ENCODE measurements around the gene CRHR2. TPM values are rescaled to one million over a fixed set of nuclear protein-coding genes. Genes with fewer than 3 reads are reported as not detected.

The CRHR2 gene
- total and polyA plus RNA-seq, 2 of the 13 experiments (the other 11 are each of a cell fraction or from before 2014, with no cell fraction given), result not detected

DNA sequence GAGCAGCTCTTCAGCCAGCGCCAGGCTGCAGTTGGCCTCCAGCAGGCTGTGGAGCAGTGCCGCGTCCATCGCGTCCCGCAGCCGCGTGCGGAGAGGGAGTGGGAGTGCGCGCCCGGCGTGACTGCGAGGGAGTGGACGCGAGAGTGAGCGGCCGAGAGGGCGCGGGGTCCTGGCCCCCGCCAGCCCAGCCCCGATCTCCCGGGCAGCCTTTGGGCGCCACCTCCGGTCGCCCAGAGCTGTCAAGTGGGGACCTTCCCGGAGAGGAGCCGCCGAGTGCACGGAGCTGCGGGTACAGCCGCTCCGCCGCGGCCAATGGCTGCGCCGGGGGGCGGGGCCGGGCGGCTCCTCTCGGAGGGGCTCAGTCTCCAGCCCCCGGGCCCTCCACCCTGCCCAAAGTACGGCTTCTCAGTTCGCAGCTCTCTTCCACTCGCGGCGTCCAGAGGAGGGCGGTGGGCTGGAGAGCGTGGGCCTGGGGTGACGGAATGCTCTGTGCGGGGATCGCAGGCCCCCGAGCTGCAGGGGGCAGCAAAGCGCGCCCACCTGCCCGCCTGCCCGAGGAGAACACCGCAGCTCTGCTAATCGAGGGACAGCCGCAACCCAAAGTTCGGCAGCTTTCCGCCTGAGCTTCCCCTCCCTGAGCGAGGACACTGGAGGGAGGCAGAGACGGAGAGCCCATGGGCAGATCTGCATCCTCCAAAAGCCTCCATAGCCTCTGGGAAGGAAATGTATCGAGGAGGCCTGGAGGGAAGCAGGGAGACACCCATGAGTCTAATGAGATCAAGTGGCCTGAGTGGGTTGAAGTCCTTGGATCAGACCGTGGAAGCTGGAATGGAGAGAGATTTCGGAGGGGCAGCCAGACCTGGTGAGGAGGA, at the start of gene CRHR2 (continued):
- TF ChIP-seq ZNF777 (CRISPR knock-in tag; IDR thresholded peaks at IDR 0.05), result peak; percentile 26; the same call in 1 of the 2 replicates
- TF ChIP-seq JARID2 (CRISPR knock-in tag; IDR thresholded peaks at IDR 0.05; ENCODE audit: insufficient replicate concordance), result no peak
- 0 out of 2 replicates have a peak, but pooled peaks have one; percentile 22 for TF ChIP-seq ZNF547 (CRISPR knock-in tag; IDR thresholded peaks at IDR 0.05)
- TF ChIP-seq ZNF775 (CRISPR knock-in tag; IDR thresholded peaks at IDR 0.05; ENCODE audit: borderline replicate concordance), result no peak
- peak; percentile 33 for TF ChIP-seq HNRNPLL (IDR thresholded peaks at IDR 0.05; ENCODE audit: low read depth, low read length, poor library complexity, severe bottlenecking)
- TF ChIP-seq, protein P1, sequence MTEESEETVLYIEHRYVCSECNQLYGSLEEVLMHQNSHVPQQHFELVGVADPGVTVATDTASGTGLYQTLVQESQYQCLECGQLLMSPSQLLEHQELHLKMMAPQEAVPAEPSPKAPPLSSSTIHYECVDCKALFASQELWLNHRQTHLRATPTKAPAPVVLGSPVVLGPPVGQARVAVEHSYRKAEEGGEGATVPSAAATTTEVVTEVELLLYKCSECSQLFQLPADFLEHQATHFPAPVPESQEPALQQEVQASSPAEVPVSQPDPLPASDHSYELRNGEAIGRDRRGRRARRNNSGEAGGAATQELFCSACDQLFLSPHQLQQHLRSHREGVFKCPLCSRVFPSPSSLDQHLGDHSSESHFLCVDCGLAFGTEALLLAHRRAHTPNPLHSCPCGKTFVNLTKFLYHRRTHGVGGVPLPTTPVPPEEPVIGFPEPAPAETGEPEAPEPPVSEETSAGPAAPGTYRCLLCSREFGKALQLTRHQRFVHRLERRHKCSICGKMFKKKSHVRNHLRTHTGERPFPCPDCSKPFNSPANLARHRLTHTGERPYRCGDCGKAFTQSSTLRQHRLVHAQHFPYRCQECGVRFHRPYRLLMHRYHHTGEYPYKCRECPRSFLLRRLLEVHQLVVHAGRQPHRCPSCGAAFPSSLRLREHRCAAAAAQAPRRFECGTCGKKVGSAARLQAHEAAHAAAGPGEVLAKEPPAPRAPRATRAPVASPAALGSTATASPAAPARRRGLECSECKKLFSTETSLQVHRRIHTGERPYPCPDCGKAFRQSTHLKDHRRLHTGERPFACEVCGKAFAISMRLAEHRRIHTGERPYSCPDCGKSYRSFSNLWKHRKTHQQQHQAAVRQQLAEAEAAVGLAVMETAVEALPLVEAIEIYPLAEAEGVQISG (CRISPR knock-in tag; IDR thresholded peaks at IDR 0.05), result peak; percentile 50
- no peak for TF ChIP-seq SP5 (CRISPR knock-in tag; IDR thresholded peaks at IDR 0.05; ENCODE audit: borderline replicate concordance, low read depth)
- TF ChIP-seq KDM5B (CRISPR knock-in tag; IDR thresholded peaks at IDR 0.05; ENCODE audit: borderline replicate concordance), result peak; percentile 63; the same call in 1 of the 2 replicates
- TF ChIP-seq, protein P2, sequence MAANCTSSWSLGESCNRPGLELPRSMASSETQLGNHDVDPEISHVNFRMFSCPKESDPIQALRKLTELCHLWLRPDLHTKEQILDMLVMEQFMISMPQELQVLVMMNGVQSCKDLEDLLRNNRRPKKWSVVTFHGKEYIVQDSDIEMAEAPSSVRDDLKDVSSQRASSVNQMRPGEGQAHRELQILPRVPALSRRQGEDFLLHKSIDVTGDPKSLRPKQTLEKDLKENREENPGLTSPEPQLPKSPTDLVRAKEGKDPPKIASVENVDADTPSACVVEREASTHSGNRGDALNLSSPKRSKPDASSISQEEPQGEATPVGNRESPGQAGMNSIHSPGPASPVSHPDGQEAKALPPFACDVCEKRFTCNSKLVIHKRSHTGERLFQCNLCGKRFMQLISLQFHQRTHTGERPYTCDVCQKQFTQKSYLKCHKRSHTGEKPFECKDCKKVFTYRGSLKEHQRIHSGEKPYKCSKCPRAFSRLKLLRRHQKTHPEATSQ (CRISPR knock-in tag; IDR thresholded peaks at IDR 0.05; ENCODE audit: borderline replicate concordance), result no peak
- TF ChIP-seq, protein P3, sequence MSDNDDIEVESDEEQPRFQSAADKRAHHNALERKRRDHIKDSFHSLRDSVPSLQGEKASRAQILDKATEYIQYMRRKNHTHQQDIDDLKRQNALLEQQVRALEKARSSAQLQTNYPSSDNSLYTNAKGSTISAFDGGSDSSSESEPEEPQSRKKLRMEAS (IDR thresholded peaks at IDR 0.05), result peak; percentile 51; the same call in 1 of the 2 replicates
- no peak for TF ChIP-seq ARNTL (CRISPR knock-in tag; IDR thresholded peaks at IDR 0.05)
- TF ChIP-seq RAD21 (CRISPR knock-in tag; IDR thresholded peaks at IDR 0.05), result peak; percentile 22; the same call in 1 of the 2 replicates
- TF ChIP-seq, protein P4, sequence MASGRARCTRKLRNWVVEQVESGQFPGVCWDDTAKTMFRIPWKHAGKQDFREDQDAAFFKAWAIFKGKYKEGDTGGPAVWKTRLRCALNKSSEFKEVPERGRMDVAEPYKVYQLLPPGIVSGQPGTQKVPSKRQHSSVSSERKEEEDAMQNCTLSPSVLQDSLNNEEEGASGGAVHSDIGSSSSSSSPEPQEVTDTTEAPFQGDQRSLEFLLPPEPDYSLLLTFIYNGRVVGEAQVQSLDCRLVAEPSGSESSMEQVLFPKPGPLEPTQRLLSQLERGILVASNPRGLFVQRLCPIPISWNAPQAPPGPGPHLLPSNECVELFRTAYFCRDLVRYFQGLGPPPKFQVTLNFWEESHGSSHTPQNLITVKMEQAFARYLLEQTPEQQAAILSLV (CRISPR knock-in tag; IDR thresholded peaks at IDR 0.05; ENCODE audit: borderline replicate concordance), result no peak
- TF ChIP-seq KDM2A (CRISPR knock-in tag; IDR thresholded peaks at IDR 0.05; ENCODE audit: borderline replicate concordance, low read depth), result 0 out of 2 replicates have a peak, but pooled peaks have one; percentile 18
